ENCODE measurements around the gene ZNF574.

- TF ChIP-seq, protein P1, sequence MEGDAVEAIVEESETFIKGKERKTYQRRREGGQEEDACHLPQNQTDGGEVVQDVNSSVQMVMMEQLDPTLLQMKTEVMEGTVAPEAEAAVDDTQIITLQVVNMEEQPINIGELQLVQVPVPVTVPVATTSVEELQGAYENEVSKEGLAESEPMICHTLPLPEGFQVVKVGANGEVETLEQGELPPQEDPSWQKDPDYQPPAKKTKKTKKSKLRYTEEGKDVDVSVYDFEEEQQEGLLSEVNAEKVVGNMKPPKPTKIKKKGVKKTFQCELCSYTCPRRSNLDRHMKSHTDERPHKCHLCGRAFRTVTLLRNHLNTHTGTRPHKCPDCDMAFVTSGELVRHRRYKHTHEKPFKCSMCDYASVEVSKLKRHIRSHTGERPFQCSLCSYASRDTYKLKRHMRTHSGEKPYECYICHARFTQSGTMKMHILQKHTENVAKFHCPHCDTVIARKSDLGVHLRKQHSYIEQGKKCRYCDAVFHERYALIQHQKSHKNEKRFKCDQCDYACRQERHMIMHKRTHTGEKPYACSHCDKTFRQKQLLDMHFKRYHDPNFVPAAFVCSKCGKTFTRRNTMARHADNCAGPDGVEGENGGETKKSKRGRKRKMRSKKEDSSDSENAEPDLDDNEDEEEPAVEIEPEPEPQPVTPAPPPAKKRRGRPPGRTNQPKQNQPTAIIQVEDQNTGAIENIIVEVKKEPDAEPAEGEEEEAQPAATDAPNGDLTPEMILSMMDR (IDR thresholded peaks at IDR 0.05): no peak
- TF ChIP-seq POLR2A (IDR thresholded peaks at IDR 0.05): no peak
- TF ChIP-seq POLR2AphosphoS5 (IDR thresholded peaks at IDR 0.05): no peak
These were observed 41.1 kb downstream of the ZNF574 start for GRCh38 chr19:42117076-42117475.

All from prostate gland (tissue), 2 donors.